ENCODE results near the gene HCFC1R1.

Gene HCFC1R1

DNA sequence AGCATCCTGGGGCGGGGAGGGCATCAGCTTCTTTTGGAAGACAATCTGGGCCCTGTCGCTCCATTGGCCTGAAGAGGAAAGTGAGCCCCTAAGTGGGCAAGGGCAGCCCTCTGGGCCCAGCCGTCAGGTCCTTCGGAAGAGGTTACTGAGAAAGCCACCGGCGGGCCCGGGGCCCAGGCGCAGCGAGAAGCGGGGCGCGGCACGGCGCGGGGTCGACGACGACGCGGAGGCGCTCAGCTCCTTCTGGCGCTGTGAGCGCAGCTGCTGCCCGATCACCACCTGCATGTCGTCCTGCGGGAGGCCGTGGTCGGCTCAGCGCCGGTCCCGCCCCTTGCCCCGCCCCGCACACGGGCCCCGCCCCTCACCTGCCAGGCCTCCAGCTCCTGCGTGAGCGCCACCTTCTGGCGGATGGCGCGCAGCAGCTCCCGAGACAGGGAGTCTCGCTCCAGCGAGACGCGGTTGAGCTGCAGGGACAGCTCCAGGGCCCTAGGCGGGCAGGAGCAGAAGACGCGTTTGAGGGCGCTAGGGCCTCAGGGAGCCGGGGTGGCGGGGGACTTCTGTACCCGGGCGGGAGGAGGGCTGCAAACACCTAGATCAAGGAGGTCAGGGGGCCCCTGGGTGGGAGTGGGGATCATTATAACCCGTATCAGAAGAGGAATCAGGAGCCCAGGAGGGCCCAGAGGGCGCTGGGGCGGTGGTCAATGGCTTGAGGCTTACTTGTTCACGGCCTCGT, 4.4 kb upstream of the HCFC1R1 start:
- no peak for TF ChIP-seq POLR2A (IDR thresholded peaks at IDR 0.05; ENCODE audit: low read depth, low read length)
- peak; percentile 28; the same call in 1 of the 2 replicates for TF ChIP-seq POLR2AphosphoS5 (IDR thresholded peaks at IDR 0.05; ENCODE audit: low read depth, low read length)
- TF ChIP-seq TAF1 (IDR thresholded peaks at IDR 0.05; ENCODE audit: borderline replicate concordance, low read depth, low read length): no peak
- FAIRE-seq (peak; percentile 93), DNase-seq (ENCODE audit: insufficient read length) (peak; percentile 91)

DNA sequence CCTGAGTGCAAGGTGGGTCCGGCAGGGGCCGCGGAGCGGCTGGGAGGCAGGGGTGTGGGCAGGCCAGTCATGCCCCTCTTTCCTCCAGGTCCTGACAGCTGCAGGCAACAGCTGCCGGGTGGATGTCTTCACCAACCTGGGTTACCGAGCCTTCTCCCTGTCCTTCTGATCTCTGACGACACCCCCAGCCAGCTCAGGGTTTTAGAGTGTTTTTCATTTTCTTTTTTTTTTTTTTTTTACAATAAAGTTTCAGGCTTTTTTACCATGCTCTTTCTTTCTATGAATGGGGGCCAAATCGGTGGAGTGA, 3.7 kb upstream of the HCFC1R1 start:
- DNase-seq (ENCODE audit: insufficient read length) (no peak), FAIRE-seq (no peak)
- TF ChIP-seq TAF1 (IDR thresholded peaks at IDR 0.05; ENCODE audit: borderline replicate concordance, low read depth, low read length) (no peak), POLR2AphosphoS5 (IDR thresholded peaks at IDR 0.05; ENCODE audit: low read depth, low read length) (no peak), POLR2A (IDR thresholded peaks at IDR 0.05; ENCODE audit: low read depth, low read length) (no peak)

DNA sequence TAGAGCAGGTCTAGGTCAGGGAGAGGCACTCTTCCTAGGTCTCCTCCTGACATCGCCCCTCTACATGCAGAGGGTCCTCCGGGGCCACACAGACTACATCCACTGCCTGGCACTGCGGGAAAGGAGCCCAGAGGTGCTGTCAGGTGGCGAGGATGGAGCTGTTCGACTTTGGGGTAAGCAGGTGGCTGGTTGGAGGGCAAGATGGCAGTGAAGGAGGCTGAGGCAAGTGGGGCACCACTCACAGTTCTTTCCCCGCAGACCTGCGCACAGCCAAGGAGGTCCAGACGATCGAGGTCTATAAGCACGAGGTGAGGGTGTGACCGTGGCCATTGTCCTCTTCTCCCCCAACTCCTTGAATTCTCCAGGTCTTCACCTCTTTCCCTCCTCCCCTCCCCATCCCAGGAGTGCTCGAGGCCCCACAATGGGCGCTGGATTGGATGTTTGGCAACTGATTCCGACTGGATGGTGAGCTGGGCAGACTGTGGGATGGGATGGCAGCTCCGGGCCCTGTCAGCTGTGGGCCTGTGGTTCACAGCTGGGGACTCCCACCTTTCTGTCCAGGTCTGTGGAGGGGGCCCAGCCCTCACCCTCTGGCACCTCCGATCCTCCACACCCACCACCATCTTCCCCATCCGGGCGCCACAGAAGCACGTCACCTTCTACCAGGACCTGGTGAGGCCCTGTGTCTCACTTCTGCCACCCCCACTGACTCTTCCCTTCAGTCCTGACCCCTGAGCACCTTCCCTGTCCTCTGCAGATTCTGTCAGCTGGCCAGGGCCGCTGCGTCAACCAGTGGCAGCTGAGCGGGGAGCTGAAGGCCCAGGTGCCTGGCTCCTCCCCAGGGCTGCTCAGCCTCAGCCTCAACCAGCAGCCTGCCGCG, 3.1 kb upstream of the HCFC1R1 start:
- FAIRE-seq: no peak
- no peak for DNase-seq (ENCODE audit: insufficient read length)
- no peak for TF ChIP-seq POLR2A (IDR thresholded peaks at IDR 0.05; ENCODE audit: low read depth, low read length)
- no peak for TF ChIP-seq POLR2AphosphoS5 (IDR thresholded peaks at IDR 0.05; ENCODE audit: low read depth, low read length)
- no peak for TF ChIP-seq TAF1 (IDR thresholded peaks at IDR 0.05; ENCODE audit: borderline replicate concordance, low read depth, low read length)

DNA sequence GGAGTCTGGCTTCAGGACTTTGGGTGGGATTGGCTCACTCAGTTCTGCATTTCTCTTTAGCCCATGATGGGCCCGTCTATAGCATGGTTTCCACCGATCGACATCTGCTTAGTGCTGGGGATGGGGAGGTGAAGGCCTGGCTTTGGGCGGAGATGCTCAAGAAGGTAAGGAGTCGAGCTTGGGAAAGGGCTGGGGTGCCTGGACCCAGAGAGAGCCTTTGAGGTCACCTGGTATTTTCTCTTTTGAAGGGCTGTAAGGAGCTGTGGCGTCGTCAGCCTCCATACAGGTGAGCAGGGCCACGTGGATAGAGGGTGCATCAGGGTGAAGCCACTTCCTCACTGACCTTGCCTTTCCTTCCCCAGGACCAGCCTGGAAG, 2.2 kb upstream of the HCFC1R1 start:
- DNase-seq (ENCODE audit: insufficient read length) (no peak), FAIRE-seq (no peak)
- TF ChIP-seq POLR2AphosphoS5 (IDR thresholded peaks at IDR 0.05; ENCODE audit: low read depth, low read length) (no peak), POLR2A (IDR thresholded peaks at IDR 0.05; ENCODE audit: low read depth, low read length) (no peak), TAF1 (IDR thresholded peaks at IDR 0.05; ENCODE audit: borderline replicate concordance, low read depth, low read length) (no peak)

DNA sequence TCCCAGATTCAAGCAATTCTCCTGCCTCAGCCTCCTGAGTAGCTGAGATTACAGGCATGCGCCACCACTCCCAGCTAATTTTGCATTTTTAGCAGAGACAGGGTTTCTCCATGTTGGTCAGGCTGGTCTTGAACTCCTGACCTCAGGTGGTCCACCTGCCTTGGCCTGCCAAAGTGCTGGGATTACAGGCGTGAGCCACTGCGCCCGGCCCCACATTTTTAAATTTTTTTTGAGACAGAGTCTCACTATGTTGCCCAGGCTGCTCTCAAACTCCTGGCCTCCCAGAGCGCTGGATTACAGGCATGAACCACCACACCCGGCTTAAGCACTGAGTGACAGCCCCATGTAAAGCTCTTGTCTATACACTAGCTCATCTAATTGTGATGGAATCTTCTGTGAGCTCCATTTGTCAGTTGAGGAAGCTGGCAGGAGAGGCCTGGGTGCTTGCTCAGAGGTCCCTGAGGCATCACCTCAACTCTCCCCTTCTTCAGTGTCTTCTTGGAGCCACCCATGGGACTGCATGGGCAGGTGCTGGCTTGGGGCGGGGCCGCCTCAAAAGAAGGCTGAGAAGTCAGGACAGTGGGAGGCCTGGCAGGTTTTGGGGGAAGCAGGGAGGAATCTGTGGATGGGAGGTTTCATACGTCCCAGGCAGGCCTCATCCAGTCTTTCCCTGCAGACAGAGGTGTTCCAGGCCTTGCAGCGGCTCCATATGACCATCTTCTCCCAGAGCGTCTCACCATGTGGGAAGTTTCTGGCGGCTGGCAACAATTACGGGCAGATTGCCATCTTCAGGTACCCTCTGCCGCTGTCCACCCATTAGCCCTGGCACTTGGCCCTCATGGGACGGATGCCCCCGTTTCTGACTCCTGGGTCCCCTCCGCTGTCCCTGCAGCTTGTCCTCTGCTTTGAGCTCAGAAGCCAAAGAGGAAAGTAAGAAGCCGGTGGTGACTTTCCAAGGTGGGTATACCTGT, 1.6 kb upstream of the HCFC1R1 start:
- no peak for DNase-seq (ENCODE audit: insufficient read length)
- no peak for TF ChIP-seq POLR2AphosphoS5 (IDR thresholded peaks at IDR 0.05; ENCODE audit: low read depth, low read length)
- TF ChIP-seq TAF1 (IDR thresholded peaks at IDR 0.05; ENCODE audit: borderline replicate concordance, low read depth, low read length): no peak
- no peak for TF ChIP-seq POLR2A (IDR thresholded peaks at IDR 0.05; ENCODE audit: low read depth, low read length)
- FAIRE-seq: no peak

DNA sequence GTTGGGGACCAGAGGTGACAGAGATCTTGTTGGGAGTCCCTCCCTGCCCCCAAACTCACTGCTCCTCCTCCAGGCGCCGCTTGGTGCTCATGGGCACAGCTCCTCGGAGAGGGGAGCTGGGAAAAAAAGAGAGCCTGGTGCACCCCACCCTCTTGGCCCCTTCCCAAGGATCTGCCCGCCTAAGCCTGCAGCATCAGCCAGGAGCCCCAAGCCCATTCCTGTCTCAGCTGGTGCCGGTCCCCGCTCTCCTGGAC, 400 bp downstream of the HCFC1R1 start:
- DNase-seq (ENCODE audit: insufficient read length) (no peak), FAIRE-seq (no peak)
- TF ChIP-seq POLR2AphosphoS5 (IDR thresholded peaks at IDR 0.05; ENCODE audit: low read depth, low read length) (no peak), TAF1 (IDR thresholded peaks at IDR 0.05; ENCODE audit: borderline replicate concordance, low read depth, low read length) (no peak), POLR2A (IDR thresholded peaks at IDR 0.05; ENCODE audit: low read depth, low read length) (no peak)

DNA sequence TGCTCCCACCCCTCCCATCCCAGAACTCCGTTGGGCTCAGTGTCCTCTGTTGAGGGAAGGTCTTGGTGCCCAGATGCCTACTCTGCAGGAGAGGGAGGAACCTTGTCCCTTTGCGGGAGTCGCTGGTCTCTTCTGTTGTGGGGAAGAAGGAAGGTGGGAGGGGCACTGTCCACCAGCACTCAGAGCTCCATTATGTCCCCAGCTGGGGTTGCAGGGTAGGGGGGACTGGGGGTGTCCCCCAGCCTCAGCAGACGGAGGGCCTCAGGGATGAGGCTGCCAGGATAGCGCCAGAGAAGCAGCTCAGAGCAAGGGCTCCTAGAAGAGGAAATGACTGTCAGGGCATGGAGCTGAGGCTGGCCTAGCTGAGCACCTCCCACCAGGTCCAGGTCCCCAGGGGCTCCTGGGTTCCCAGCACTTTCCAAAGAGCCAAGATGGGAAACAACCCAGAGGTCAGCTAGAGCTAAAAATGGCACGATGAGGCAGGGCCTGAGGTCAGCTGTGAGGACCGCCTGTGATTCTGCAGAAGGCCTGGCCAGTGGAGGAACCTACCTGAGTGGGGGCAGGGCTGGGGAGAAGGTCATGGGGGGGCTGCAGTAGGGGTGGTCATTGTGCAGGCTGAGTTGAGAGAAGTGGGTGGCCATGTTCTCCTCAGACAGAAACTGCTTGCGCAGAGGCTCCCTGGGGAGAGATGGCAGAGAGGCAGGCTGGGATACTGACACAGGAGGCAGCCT, 893 bp downstream of the HCFC1R1 start:
- peak; percentile 56 for FAIRE-seq
- no peak for TF ChIP-seq TAF1 (IDR thresholded peaks at IDR 0.05; ENCODE audit: borderline replicate concordance, low read depth, low read length)
- TF ChIP-seq POLR2AphosphoS5 (IDR thresholded peaks at IDR 0.05; ENCODE audit: low read depth, low read length): no peak
- no peak for TF ChIP-seq POLR2A (IDR thresholded peaks at IDR 0.05; ENCODE audit: low read depth, low read length)
- DNase-seq (ENCODE audit: insufficient read length): no peak

DNA sequence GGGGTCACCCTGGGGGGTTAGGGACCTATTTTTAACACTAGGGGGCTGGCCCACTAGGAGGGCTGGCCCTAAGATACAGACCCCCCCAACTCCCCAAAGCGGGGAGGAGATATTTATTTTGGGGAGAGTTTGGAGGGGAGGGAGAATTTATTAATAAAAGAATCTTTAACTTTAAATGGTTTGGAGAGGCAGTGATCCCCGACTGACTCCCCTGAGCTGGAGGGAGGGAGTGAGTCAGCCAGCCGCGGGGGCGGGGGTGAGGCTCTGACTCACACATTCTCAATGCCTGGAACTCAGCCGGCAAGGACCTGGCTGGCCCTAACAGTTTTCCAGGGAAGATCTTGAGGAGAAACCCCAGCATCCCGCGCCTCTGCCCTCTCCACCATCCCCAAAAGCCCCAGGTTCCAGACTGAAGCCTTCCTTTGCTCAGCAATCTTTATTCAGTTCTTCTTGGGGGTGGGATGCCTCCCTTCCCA, 1.5 kb downstream of the HCFC1R1 start:
- TF ChIP-seq POLR2AphosphoS5 (IDR thresholded peaks at IDR 0.05; ENCODE audit: low read depth, low read length): no peak
- no peak for TF ChIP-seq TAF1 (IDR thresholded peaks at IDR 0.05; ENCODE audit: borderline replicate concordance, low read depth, low read length)
- no peak for TF ChIP-seq POLR2A (IDR thresholded peaks at IDR 0.05; ENCODE audit: low read depth, low read length)
- FAIRE-seq (peak; percentile 58), DNase-seq (ENCODE audit: insufficient read length) (no peak)

DNA sequence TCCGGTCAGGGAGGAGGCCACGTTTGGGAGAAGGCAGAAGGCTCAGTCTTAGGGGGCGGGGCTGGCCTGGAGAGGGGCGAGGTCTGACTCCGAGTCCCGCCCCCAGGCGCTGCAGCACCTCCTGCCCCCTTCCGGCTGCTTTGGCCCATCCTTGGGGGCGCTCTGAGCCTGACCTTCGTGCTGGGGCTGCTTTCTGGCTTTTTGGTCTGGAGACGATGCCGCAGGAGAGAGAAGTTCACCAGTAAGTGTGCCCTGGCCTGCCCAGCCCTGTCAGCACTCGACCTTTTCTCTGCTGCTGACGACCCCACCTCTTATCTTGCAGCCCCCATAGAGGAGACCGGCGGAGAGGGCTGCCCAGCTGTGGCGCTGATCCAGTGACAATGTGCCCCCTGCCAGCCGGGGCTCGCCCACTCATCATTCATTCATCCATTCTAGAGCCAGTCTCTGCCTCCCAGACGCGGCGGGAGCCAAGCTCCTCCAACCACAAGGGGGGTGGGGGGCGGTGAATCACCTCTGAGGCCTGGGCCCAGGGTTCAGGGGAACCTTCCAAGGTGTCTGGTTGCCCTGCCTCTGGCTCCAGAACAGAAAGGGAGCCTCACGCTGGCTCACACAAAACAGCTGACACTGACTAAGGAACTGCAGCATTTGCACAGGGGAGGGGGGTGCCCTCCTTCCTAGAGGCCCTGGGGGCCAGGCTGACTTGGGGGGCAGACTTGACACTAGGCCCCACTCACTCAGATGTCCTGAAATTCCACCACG, 2.1 kb downstream of the HCFC1R1 start:
- TF ChIP-seq POLR2AphosphoS5 (IDR thresholded peaks at IDR 0.05; ENCODE audit: low read depth, low read length) (no peak), TAF1 (IDR thresholded peaks at IDR 0.05; ENCODE audit: borderline replicate concordance, low read depth, low read length) (no peak), POLR2A (IDR thresholded peaks at IDR 0.05; ENCODE audit: low read depth, low read length) (no peak)
- DNase-seq (ENCODE audit: insufficient read length) (no peak), FAIRE-seq (peak; percentile 91)

All from GM12892 (cell line).